PC-9 (cell line): ENCODE data around the gene PIN4.

Source experiments
- CTCF ChIP-seq: fragments of 200-600 bp; sonication (generic); conservative IDR thresholded peaks from 2 replicates; pipeline ENCODE4 v1.6.1; 2017; ENCODE audit warnings: mixed run types, antibody characterized with exemption, mild to moderate bottlenecking, moderate library complexity
- EZH2 ChIP-seq: fragments of 200-600 bp; sonication (generic); IDR thresholded peaks from 2 replicates; pipeline ENCODE4 v1.8.0; 2017; ENCODE audit warnings: antibody characterized with exemption, low read depth

DNA sequence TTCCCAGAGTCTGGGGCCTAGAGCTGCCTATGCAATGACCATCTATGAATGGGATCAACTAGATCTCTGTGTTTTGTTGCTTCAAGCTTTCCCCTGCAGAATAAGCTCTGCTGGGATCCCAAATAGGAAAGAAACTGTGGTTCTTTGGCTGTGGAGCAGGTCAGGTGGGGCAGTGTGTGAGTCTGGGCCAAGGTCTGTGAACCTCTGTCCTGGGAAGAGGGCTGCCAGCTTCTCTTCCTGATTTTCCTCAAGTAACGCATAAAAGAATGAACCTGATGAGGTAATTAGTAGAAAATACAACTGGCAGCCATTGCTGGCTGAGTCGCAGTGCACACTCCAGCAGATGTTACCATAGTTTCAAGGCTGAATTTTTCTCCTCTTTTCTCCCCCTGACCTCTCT lies 4.6 kb upstream of the PIN4 start:
- TF ChIP-seq EZH2 = no peak
- no peak for TF ChIP-seq CTCF
